Measurements from ENCODE around the gene MARK3. TPM values are rescaled to one million over a fixed set of nuclear protein-coding genes. Genes with fewer than 3 reads are reported as not detected.

Gene MARK3
- polyA plus RNA-seq, 1 donor = 157 TPM

- DNase-seq = no peak
Observed at GRCh38 chr14:103548463-103549351, 163.5 kb downstream of the MARK3 start.

GRCh38 chr14:103549361-103550311 is 164.4 kb downstream of the MARK3 start:
- DNase-seq = no peak

- no peak for DNase-seq
Observed at GRCh38 chr14:103550451-103551337, 165.5 kb downstream of the MARK3 start.

GRCh38 chr14:103551338-103551762 is 166.1 kb downstream of the MARK3 start:
- DNase-seq = no peak

- DNase-seq = no peak
Observed at GRCh38 chr14:103552011-103552845, 167.0 kb downstream of the MARK3 start.

- no peak for DNase-seq
Observed at GRCh38 chr14:103552846-103553210, 167.6 kb downstream of the MARK3 start.

Other genes with a start within 250 kb of the MARK3 start
- gene EIF5, start 51.2 kb upstream of the MARK3 start, polyA plus RNA-seq (ENCODE audit: insufficient read length) = 267 TPM
- gene CKB, start 137.4 kb downstream of the MARK3 start, polyA plus RNA-seq (ENCODE audit: insufficient read length) = 103 TPM
- 5.6 TPM for gene TRMT61A, start 143.8 kb downstream of the MARK3 start, polyA plus RNA-seq (ENCODE audit: insufficient read length)
- 35.7 TPM for gene BAG5, start 177.2 kb downstream of the MARK3 start, polyA plus RNA-seq (ENCODE audit: insufficient read length)
- gene COA8, start 177.5 kb downstream of the MARK3 start, polyA plus RNA-seq (ENCODE audit: insufficient read length) = 44.2 TPM
- gene KLC1, start 243.8 kb downstream of the MARK3 start, polyA plus RNA-seq (ENCODE audit: insufficient read length) = 138 TPM

Measured in left kidney (tissue), 2 donors.